Measurements from ENCODE around the gene TNNC2.

DNA sequence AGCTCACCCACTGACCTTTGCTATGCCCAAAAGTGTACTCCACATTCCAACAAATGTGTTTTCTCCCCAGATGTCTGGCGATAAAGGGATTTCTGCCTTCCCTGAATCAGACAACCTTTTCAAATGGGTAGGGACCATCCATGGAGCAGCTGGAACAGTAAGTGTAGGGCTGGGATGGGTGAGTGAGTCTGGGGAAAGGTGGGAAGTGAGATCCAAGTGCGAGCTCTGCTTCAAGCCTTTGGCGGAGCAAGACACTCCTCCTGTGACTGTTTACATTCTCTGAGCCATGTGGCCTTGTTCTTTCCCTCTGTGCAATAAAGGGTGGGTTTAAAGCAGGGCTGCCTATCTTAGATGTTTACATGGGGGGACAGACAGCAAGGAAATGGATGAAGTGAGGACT is 12.8 kb downstream of the TNNC2 start:
- no peak for TF ChIP-seq POLR2A (IDR thresholded peaks at IDR 0.05)
- TF ChIP-seq, protein P1, sequence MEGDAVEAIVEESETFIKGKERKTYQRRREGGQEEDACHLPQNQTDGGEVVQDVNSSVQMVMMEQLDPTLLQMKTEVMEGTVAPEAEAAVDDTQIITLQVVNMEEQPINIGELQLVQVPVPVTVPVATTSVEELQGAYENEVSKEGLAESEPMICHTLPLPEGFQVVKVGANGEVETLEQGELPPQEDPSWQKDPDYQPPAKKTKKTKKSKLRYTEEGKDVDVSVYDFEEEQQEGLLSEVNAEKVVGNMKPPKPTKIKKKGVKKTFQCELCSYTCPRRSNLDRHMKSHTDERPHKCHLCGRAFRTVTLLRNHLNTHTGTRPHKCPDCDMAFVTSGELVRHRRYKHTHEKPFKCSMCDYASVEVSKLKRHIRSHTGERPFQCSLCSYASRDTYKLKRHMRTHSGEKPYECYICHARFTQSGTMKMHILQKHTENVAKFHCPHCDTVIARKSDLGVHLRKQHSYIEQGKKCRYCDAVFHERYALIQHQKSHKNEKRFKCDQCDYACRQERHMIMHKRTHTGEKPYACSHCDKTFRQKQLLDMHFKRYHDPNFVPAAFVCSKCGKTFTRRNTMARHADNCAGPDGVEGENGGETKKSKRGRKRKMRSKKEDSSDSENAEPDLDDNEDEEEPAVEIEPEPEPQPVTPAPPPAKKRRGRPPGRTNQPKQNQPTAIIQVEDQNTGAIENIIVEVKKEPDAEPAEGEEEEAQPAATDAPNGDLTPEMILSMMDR (IDR thresholded peaks at IDR 0.05), result no peak

All from lower leg skin (tissue), 3 donors.